ENCODE results near the gene TNC. TPM values are rescaled to one million over a fixed set of nuclear protein-coding genes. Genes with fewer than 3 reads are reported as not detected.

The TNC gene
- total and polyA plus RNA-seq, 12 donors, result 0.41 to 120 (median 5.7) TPM

GRCh38 chr9:115093520-115093919 is 24.4 kb downstream of the TNC start:
- DNase-seq (no peak), ATAC-seq (no peak)
- H3K4me1 ChIP-seq, result peaks cover 0 to 4% (median 0%) of the 10 kb centered on the region in 9 donors
- TF ChIP-seq, protein P1, sequence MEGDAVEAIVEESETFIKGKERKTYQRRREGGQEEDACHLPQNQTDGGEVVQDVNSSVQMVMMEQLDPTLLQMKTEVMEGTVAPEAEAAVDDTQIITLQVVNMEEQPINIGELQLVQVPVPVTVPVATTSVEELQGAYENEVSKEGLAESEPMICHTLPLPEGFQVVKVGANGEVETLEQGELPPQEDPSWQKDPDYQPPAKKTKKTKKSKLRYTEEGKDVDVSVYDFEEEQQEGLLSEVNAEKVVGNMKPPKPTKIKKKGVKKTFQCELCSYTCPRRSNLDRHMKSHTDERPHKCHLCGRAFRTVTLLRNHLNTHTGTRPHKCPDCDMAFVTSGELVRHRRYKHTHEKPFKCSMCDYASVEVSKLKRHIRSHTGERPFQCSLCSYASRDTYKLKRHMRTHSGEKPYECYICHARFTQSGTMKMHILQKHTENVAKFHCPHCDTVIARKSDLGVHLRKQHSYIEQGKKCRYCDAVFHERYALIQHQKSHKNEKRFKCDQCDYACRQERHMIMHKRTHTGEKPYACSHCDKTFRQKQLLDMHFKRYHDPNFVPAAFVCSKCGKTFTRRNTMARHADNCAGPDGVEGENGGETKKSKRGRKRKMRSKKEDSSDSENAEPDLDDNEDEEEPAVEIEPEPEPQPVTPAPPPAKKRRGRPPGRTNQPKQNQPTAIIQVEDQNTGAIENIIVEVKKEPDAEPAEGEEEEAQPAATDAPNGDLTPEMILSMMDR (IDR thresholded peaks at IDR 0.05), result no peak
- 84 to 93% methylated on average over 2 of the region's 2 CpGs for WGBS, 2 donors
- H3K9me3 ChIP-seq, result no peaks in the 10 kb centered on the region
- H3K36me3 ChIP-seq, result peaks cover 0 to 7% (median 0%) of the 10 kb centered on the region in 9 donors
- H3K27me3 ChIP-seq, result peaks cover 0 to 4% (median 0%) of the 10 kb centered on the region in 7 donors
- no peak overlapping the region for H3K27ac ChIP-seq
- no peak overlapping the region for H3K4me3 ChIP-seq
- intact Hi-C loops (cut with DNase I), result no loop called here

GRCh38 chr9:115090486-115090885 is 27.5 kb downstream of the TNC start:
- TF ChIP-seq, protein P1 (IDR thresholded peaks at IDR 0.05), result no peak
- DNase-seq (no peak), ATAC-seq (no peak)
- no peaks in the 10 kb centered on the region for H3K4me1 ChIP-seq
- intact Hi-C loops (cut with DNase I), result no loop called here
- no peaks in the 10 kb centered on the region for H3K9me3 ChIP-seq
- H3K27ac ChIP-seq, result no peak overlapping the region
- H3K4me3 ChIP-seq, result no peak overlapping the region
- peaks cover 0 to 14% (median 0%) of the 10 kb centered on the region in 9 donors for H3K36me3 ChIP-seq
- WGBS, 2 donors, result 91 to 96% methylated on average over 9 of the region's 9 CpGs
- H3K27me3 ChIP-seq, result peaks cover 0 to 4% (median 0%) of the 10 kb centered on the region in 7 donors

GRCh38 chr9:115088860-115089259 is 29.1 kb downstream of the TNC start:
- Histone ChIP-seq H3K4me3 (no peak overlapping the region), H3K4me1 (no peaks in the 10 kb centered on the region), H3K27ac (no peak overlapping the region), H3K9me3 (no peaks in the 10 kb centered on the region), H3K27me3 (peaks cover 0 to 4% (median 0%) of the 10 kb centered on the region in 7 donors), H3K36me3 (peaks cover 0 to 14% (median 0%) of the 10 kb centered on the region in 9 donors)
- DNase-seq (no peak), ATAC-seq (no peak)
- TF ChIP-seq, protein P1 (IDR thresholded peaks at IDR 0.05), result no peak
- WGBS, 2 donors, result 90 to 92% methylated on average over 1 of the region's 1 CpG
- intact Hi-C loops (cut with DNase I), result no loop called here

- H3K36me3 ChIP-seq, result peaks cover 0 to 14% (median 0%) of the 10 kb centered on the region in 9 donors
- H3K9me3 ChIP-seq, result no peaks in the 10 kb centered on the region
- ATAC-seq (no peak), DNase-seq (no peak)
- 95 to 96% methylated on average over 20 of the region's 20 CpGs for WGBS, 2 donors
- intact Hi-C loops (cut with DNase I), result no loop called here
- H3K27ac ChIP-seq, result no peak overlapping the region
- peaks cover 0 to 4% (median 0%) of the 10 kb centered on the region in 7 donors for H3K27me3 ChIP-seq
- no peak overlapping the region for H3K4me3 ChIP-seq
- TF ChIP-seq, protein P1 (IDR thresholded peaks at IDR 0.05), result no peak
- H3K4me1 ChIP-seq, result no peaks in the 10 kb centered on the region
Measured at GRCh38 chr9:115086886-115087285, 31.1 kb downstream of the TNC start.

Measured in heart right ventricle (tissue), 16 donors.